ENCODE results near the gene ZNF334.

Gene ZNF334

GRCh38 chr20:46487628-46488027, 25.7 kb downstream of the ZNF334 start:
- Histone ChIP-seq H3K27me3 (peaks cover 42% of the 10 kb centered on the region), H3K4me3 (ENCODE audit: low read depth, low read length) (no peak overlapping the region), H3K9me3 (no peaks in the 10 kb centered on the region), H3K36me3 (no peaks in the 10 kb centered on the region), H3K4me1 (no peaks in the 10 kb centered on the region)
- no peak for DNase-seq
- no peak for TF ChIP-seq CTCF (IDR thresholded peaks at IDR 0.05; ENCODE audit: low read depth, low read length)

- no peaks in the 10 kb centered on the region for H3K4me1 ChIP-seq
- no peak overlapping the region for H3K4me3 ChIP-seq (ENCODE audit: low read depth, low read length)
- DNase-seq: no peak
- H3K36me3 ChIP-seq: no peaks in the 10 kb centered on the region
- no peak for TF ChIP-seq CTCF (IDR thresholded peaks at IDR 0.05; ENCODE audit: low read depth, low read length)
- H3K27me3 ChIP-seq: peaks cover 35% of the 10 kb centered on the region
- no peaks in the 10 kb centered on the region for H3K9me3 ChIP-seq
Observed at GRCh38 chr20:46485431-46485830, 27.9 kb downstream of the ZNF334 start.

- Histone ChIP-seq H3K9me3 (no peaks in the 10 kb centered on the region), H3K36me3 (no peaks in the 10 kb centered on the region), H3K27me3 (peaks cover 30% of the 10 kb centered on the region), H3K4me1 (no peaks in the 10 kb centered on the region), H3K4me3 (ENCODE audit: low read depth, low read length) (no peak overlapping the region)
- DNase-seq: no peak
- no peak for TF ChIP-seq CTCF (IDR thresholded peaks at IDR 0.05; ENCODE audit: low read depth, low read length)
Observed at GRCh38 chr20:46484954-46485353, 28.4 kb downstream of the ZNF334 start.

GRCh38 chr20:46483879-46484278, 29.5 kb downstream of the ZNF334 start:
- DNase-seq: no peak
- Histone ChIP-seq H3K27me3 (peaks cover 24% of the 10 kb centered on the region), H3K9me3 (no peaks in the 10 kb centered on the region), H3K36me3 (no peaks in the 10 kb centered on the region), H3K4me1 (no peaks in the 10 kb centered on the region), H3K4me3 (ENCODE audit: low read depth, low read length) (no peak overlapping the region)
- TF ChIP-seq CTCF (IDR thresholded peaks at IDR 0.05; ENCODE audit: low read depth, low read length): no peak

- H3K4me3 ChIP-seq (ENCODE audit: low read depth, low read length): no peak overlapping the region
- no peaks in the 10 kb centered on the region for H3K36me3 ChIP-seq
- DNase-seq: no peak
- no peaks in the 10 kb centered on the region for H3K4me1 ChIP-seq
- H3K27me3 ChIP-seq: peaks cover 24% of the 10 kb centered on the region
- no peak for TF ChIP-seq CTCF (IDR thresholded peaks at IDR 0.05; ENCODE audit: low read depth, low read length)
- no peaks in the 10 kb centered on the region for H3K9me3 ChIP-seq
Observed at GRCh38 chr20:46482864-46483263, 30.5 kb downstream of the ZNF334 start.

- TF ChIP-seq CTCF (IDR thresholded peaks at IDR 0.05; ENCODE audit: low read depth, low read length): no peak
- Histone ChIP-seq H3K27me3 (peaks cover 21% of the 10 kb centered on the region), H3K9me3 (no peaks in the 10 kb centered on the region), H3K36me3 (no peaks in the 10 kb centered on the region), H3K4me1 (no peaks in the 10 kb centered on the region), H3K4me3 (ENCODE audit: low read depth, low read length) (no peak overlapping the region)
- DNase-seq: no peak
Observed at GRCh38 chr20:46477640-46478039, 35.7 kb downstream of the ZNF334 start.

Data from BE2C (cell line).